H1 (cell line): ENCODE data around the gene DNAJB6. TPM values are rescaled to one million over a fixed set of nuclear protein-coding genes. Genes with fewer than 3 reads are reported as not detected.

Experiments used
- CTCF ChIA-PET: fragments of 300-600 bp; sonication (Branson Sonifier 250); formaldehyde crosslinking; loops from one replicate; lab custom pipeline; 2021; ENCODE audit not compliant: partially characterized antibody; lab: Charles Lee
- POLR2A ChIA-PET: fragments of 300-600 bp; sonication (Branson Sonifier 250); formaldehyde crosslinking; loops from one replicate; lab custom pipeline; 2021; ENCODE audit warnings: inconsistent platforms; ENCODE audit not compliant: partially characterized antibody; lab: Charles Lee
- DNase-seq, 2 experiments: peaks; one replicate each; pipeline versions ENCODE4 v3.0.0 to v3.0.0-alpha.2; 2010 to 2022; ENCODE audit warnings: low spot score in 2 of 2, low read depth in 1 of 2, mixed read lengths in 1 of 2
- FAIRE-seq: peaks from 2 replicates; lab custom pipeline; 2011; peaks lifted over from hg19 to GRCh38; lab: Jason Lieb, UNC
- H2AFZ ChIP-seq: 2 replicates; pipeline ENCODE4 v1.8.1; 2012; ENCODE audit warnings: low read length, inconsistent platforms
- H2AK5ac ChIP-seq: 2 replicates; pipeline ENCODE4 v1.6.1; 2013; ENCODE audit warnings: low read depth, low read length
- H2BK120ac ChIP-seq: replicated peaks from 2 replicates; pipeline ENCODE3; 2013; ENCODE audit warnings: low read depth, low read length, inconsistent platforms
- H2BK12ac ChIP-seq: 2 replicates; pipeline ENCODE4 v1.6.1; 2013; ENCODE audit warnings: low read depth, low read length
- H2BK15ac ChIP-seq: 2 replicates; pipeline ENCODE4 v1.6.1; 2013; ENCODE audit warnings: low read length
- H2BK20ac ChIP-seq: 2 replicates; pipeline ENCODE4 v1.6.1; 2013; ENCODE audit warnings: low read length
- H2BK5ac ChIP-seq: 2 replicates; pipeline ENCODE4 v1.6.1; 2013; ENCODE audit warnings: low read depth, low read length
- H3K14ac ChIP-seq: 2 replicates; pipeline ENCODE4 v1.6.1; 2013; ENCODE audit warnings: inconsistent platforms; ENCODE audit not compliant: insufficient read length
- H3K18ac ChIP-seq: 2 replicates; pipeline ENCODE4 v1.6.1; 2013; ENCODE audit warnings: low read length; ENCODE audit errors: extremely low read depth
- H3K23ac ChIP-seq: 2 replicates; pipeline ENCODE4 v1.6.1; 2013; ENCODE audit warnings: inconsistent platforms; ENCODE audit not compliant: insufficient read length
- H3K23me2 ChIP-seq: 2 replicates; pipeline ENCODE4 v1.6.1; 2013; ENCODE audit warnings: low read depth, low read length
- H3K27ac ChIP-seq: 2 replicates; pipeline ENCODE4 v1.6.1; 2011; ENCODE audit warnings: low read depth, low read length, inconsistent platforms
- H3K27me3 ChIP-seq, 4 experiments: replicated peaks in 1 of 4; 1 replicate in 1 of 4; 2 replicates in 3 of 4; pipeline versions ENCODE4 v1.6.1 to v1.8.1; 2011 to 2013; ENCODE audit warnings: low read length in 3 of 4, mild to moderate bottlenecking in 3 of 4, inconsistent platforms in 2 of 4, mixed read lengths in 2 of 4, moderate library complexity in 1 of 4; ENCODE audit not compliant: control insufficient read depth in 3 of 4, insufficient read depth in 3 of 4; ENCODE audit errors: extremely low read depth in 1 of 4
- H3K36me3 ChIP-seq, 4 experiments: 2 replicates each; pipeline versions ENCODE4 v1.6.1 to v1.8.1; 2011 to 2013; ENCODE audit warnings: mild to moderate bottlenecking in 4 of 4, low read length in 3 of 4, moderate library complexity in 2 of 4, control low read depth in 1 of 4, inconsistent platforms in 1 of 4; ENCODE audit not compliant: insufficient read depth in 4 of 4, control insufficient read depth in 2 of 4
- H3K4ac ChIP-seq: replicated peaks from 2 replicates; pipeline ENCODE3; 2013; ENCODE audit warnings: low read length, low read depth, mixed read lengths, inconsistent platforms; ENCODE audit not compliant: insufficient read length
- H3K4me1 ChIP-seq, 4 experiments: replicated peaks in 1 of 4; 1 replicate in 1 of 4; 2 replicates in 3 of 4; pipeline versions ENCODE4 v1.6.1 to v1.8.1; 2011 to 2013; ENCODE audit warnings: low read length in 3 of 4, inconsistent platforms in 2 of 4, mixed read lengths in 1 of 4; ENCODE audit not compliant: insufficient read depth in 4 of 4, control insufficient read depth in 3 of 4
- H3K4me2 ChIP-seq, 2 experiments: 2 replicates each; pipeline versions ENCODE4 v1.6.1 to v1.8.1; 2011 to 2013; ENCODE audit warnings: low read depth in 2 of 2, low read length in 2 of 2, control low read depth in 1 of 2, inconsistent platforms in 1 of 2, mild to moderate bottlenecking in 1 of 2; ENCODE audit not compliant: insufficient read depth in 1 of 2
- H3K4me3 ChIP-seq, 4 experiments: fragments of 200-600, 300-600 bp in 1 of 4; sonication (generic), shearing (Covaris generic), sonication (Bioruptor Twin) in 1 of 4; 2 replicates each; pipeline versions ENCODE4 v1.5.1 to v1.8.1; 2011 to 2016; ENCODE audit warnings: low read length in 4 of 4, low read depth in 3 of 4, control low read depth in 2 of 4, inconsistent platforms in 2 of 4, mild to moderate bottlenecking in 2 of 4, mixed read lengths in 1 of 4, moderate library complexity in 1 of 4; ENCODE audit not compliant: insufficient read depth in 2 of 4; ENCODE audit errors: extremely low read depth in 1 of 4
- H3K56ac ChIP-seq: replicated peaks from 2 replicates; pipeline ENCODE3; 2013; ENCODE audit warnings: low read depth, mild to moderate bottlenecking, mixed read lengths, low read length, inconsistent platforms; ENCODE audit not compliant: insufficient read length
- H3K79me1 ChIP-seq: 2 replicates; pipeline ENCODE4 v1.6.1; 2013; ENCODE audit warnings: low read depth, low read length, control low read depth
- H3K79me2 ChIP-seq, 2 experiments: 2 replicates each; pipeline versions ENCODE4 v1.6.1 to v1.8.1; 2012 to 2013; ENCODE audit warnings: low read length in 2 of 2, mild to moderate bottlenecking in 2 of 2, inconsistent platforms in 1 of 2; ENCODE audit not compliant: insufficient read depth in 2 of 2, control insufficient read depth in 1 of 2
- H3K9ac ChIP-seq, 4 experiments: replicated peaks in 1 of 4; 1 replicate in 1 of 4; 2 replicates in 3 of 4; pipeline versions ENCODE4 v1.6.1 to v1.8.1; 2011 to 2013; ENCODE audit warnings: low read depth in 3 of 4, low read length in 3 of 4, control low read depth in 2 of 4, mild to moderate bottlenecking in 2 of 4, moderate library complexity in 2 of 4, inconsistent platforms in 1 of 4; ENCODE audit errors: extremely low read depth in 1 of 4
- H3K9me3 ChIP-seq, 2 experiments: 2 replicates each; pipeline versions ENCODE4 v1.6.1 to v1.8.1; 2012 to 2013; ENCODE audit warnings: mild to moderate bottlenecking in 2 of 2, moderate library complexity in 2 of 2, control low read depth in 1 of 2, inconsistent platforms in 1 of 2, low read depth in 1 of 2, low read length in 1 of 2, mixed read lengths in 1 of 2; ENCODE audit not compliant: insufficient read depth in 2 of 2
- H4K20me1 ChIP-seq, 2 experiments: replicated peaks in 1 of 2; 2 replicates each; pipeline versions ENCODE3 to v1.8.1; 2011 to 2013; ENCODE audit warnings: inconsistent platforms in 2 of 2, low read length in 2 of 2, mild to moderate bottlenecking in 1 of 2; ENCODE audit not compliant: insufficient read depth in 2 of 2, control insufficient read depth in 1 of 2
- H4K5ac ChIP-seq: 2 replicates; pipeline ENCODE4 v1.6.1; 2013; ENCODE audit warnings: low read length, low read depth, mixed read lengths, inconsistent platforms; ENCODE audit not compliant: insufficient read length
- H4K8ac ChIP-seq: 2 replicates; pipeline ENCODE4 v1.8.0; 2013; ENCODE audit warnings: mild to moderate bottlenecking, moderate library complexity, low read length, inconsistent platforms; ENCODE audit not compliant: insufficient read depth; ENCODE audit errors: extremely low read depth
- H4K91ac ChIP-seq: replicated peaks from 2 replicates; pipeline ENCODE3; 2013; ENCODE audit warnings: low read length, mixed read lengths, inconsistent platforms; ENCODE audit not compliant: insufficient read length
- ASH2L ChIP-seq: fragments of 200-600, 300-600 bp; sonication (generic); IDR thresholded peaks from one replicate; pipeline ENCODE4 v1.7.1; 2017; ENCODE audit warnings: low read length
- BRCA1 ChIP-seq: IDR thresholded peaks from 2 replicates; pipeline ENCODE4 v1.6.1; 2012; ENCODE audit warnings: low read depth, low read length, improper control_type of control experiment
- CHD1 ChIP-seq: IDR thresholded peaks from 2 replicates; pipeline ENCODE4 v1.6.1; 2012; ENCODE audit warnings: low read depth, low read length, improper control_type of control experiment
- CREB1 ChIP-seq: IDR thresholded peaks from 2 replicates; pipeline ENCODE4 v1.6.1; 2012; ENCODE audit warnings: inconsistent platforms
- CTBP2 ChIP-seq: IDR thresholded peaks from 2 replicates; pipeline ENCODE4 v1.7.0; 2011; ENCODE audit warnings: borderline replicate concordance, mild to moderate bottlenecking, moderate library complexity, mixed read lengths, low read length; ENCODE audit not compliant: insufficient read depth, insufficient read length
- JUN ChIP-seq: IDR thresholded peaks from 2 replicates; pipeline ENCODE4 v1.6.1; 2011; ENCODE audit warnings: low read depth, mild to moderate bottlenecking, improper control_type of control experiment, low read length
- KDM5A ChIP-seq: fragments of 200-600 bp; IDR thresholded peaks from 2 replicates; pipeline ENCODE4 v1.7.1; 2012; ENCODE audit warnings: mild to moderate bottlenecking, low read length, inconsistent platforms, mixed read lengths
- MAFK ChIP-seq: IDR thresholded peaks from 2 replicates; pipeline ENCODE4 v1.6.1; 2012; ENCODE audit warnings: low read depth, mild to moderate bottlenecking, improper control_type of control experiment, low read length
- RFX5 ChIP-seq: IDR thresholded peaks from 2 replicates; pipeline ENCODE4 v1.6.1; 2011; ENCODE audit warnings: low read depth, low read length, improper control_type of control experiment, borderline replicate concordance
- SP1 ChIP-seq: IDR thresholded peaks from 2 replicates; pipeline ENCODE4 v1.6.1; 2011; ENCODE audit warnings: low read depth, low read length
- SP2 ChIP-seq: IDR thresholded peaks from 2 replicates; pipeline ENCODE4 v1.6.1; 2012; ENCODE audit warnings: mild to moderate bottlenecking, low read length, inconsistent platforms
- SRF ChIP-seq: IDR thresholded peaks from 2 replicates; pipeline ENCODE4 v1.6.1; 2011; ENCODE audit warnings: mild to moderate bottlenecking, low read depth, low read length, moderate library complexity
- SUZ12 ChIP-seq: fragments of 200-600 bp; sonication (generic); IDR thresholded peaks from 2 replicates; pipeline ENCODE4 v1.6.1; 2012; ENCODE audit warnings: mild to moderate bottlenecking, inconsistent platforms, low read length, moderate library complexity, mixed read lengths
- TEAD4 ChIP-seq: IDR thresholded peaks from 2 replicates; pipeline ENCODE4 v1.6.1; 2012; ENCODE audit warnings: low read depth, low read length, inconsistent platforms, mixed read lengths
- YY1 ChIP-seq: IDR thresholded peaks from 2 replicates; pipeline ENCODE4 v1.6.1; 2011; ENCODE audit warnings: low read depth, mild to moderate bottlenecking, low read length
- WGBS, 2 experiments: shearing (Covaris generic) in 1 of 2; methylation state at CpG; one replicate each; pipeline versions ENCODE4 v1.1.6 to v1.1.7; 2013 to 2015; ENCODE audit warnings: low lambda C conversion rate in 2 of 2, mixed read lengths in 2 of 2, inconsistent platforms in 1 of 2, low coverage in 1 of 2, missing lambda C conversion rate in 1 of 2; ENCODE audit not compliant: insufficient replicate concordance in 2 of 2, insufficient coverage in 1 of 2, insufficient read length in 1 of 2; ENCODE audit errors: extremely low coverage in 1 of 2, missing lambda C conversion rate in 1 of 2; 5-methylcytosine and 5-hydroxymethylcytosine counted together
- polyA plus RNA-seq, 7 experiments: library from polyadenylated mRNA; depleted of rRNA in 3 of 7; stranded (reverse) in 5 of 7; unstranded in 2 of 7; fragments of >200 nt in 5 of 7; fragments of 200-250 nt in 2 of 7; gene quantifications; 1 replicate in 5 of 7; 2 replicates in 1 of 7; 4 replicates in 1 of 7; pipeline versions ENCODE4 v1.2.1 to v1.2.3, GENCODE V29; 2011 to 2013; ENCODE audit warnings: missing spikeins in 2 of 7, mixed read lengths in 2 of 7
- total RNA-seq: library from RNA; stranded (reverse); fragmentation: NEBNext Ultra II Directional; extraction: Animal tissue kit (Norgen Biotek cat#: 25700); gene quantifications from 2 replicates; pipeline ENCODE4 v1.2.1, GENCODE V29; 2021

The DNAJB6 gene
- total and polyA plus RNA-seq, 2 of the 8 experiments (the other 6 are each of a cell fraction or from before 2014, with no cell fraction given), result 166 to 295 TPM

GRCh38 chr7:157293413-157293788 lies 43.4 kb upstream of the DNAJB6 start:
- Histone ChIP-seq H3K56ac (no peak overlapping the region), H3K79me1 (no peaks in the 10 kb centered on the region), H3K18ac (no peak overlapping the region), H4K91ac (peak overlapping the region; percentile 81), H2AFZ (no peak overlapping the region), H4K5ac (no peak overlapping the region), H2BK5ac (peak overlapping the region; percentile 81; the same call in 1 of the 2 replicates), H3K4ac (peak overlapping the region; percentile 8), H3K14ac (no peak overlapping the region), H3K4me3 (no peak overlapping the region), H3K9me3 (peaks cover 8 to 13% of the 10 kb centered on the region in 2 experiments; a peak in 3 of 4 replicates), H3K79me2 (no peaks in the 10 kb centered on the region), H3K23me2 (peaks cover 4% of the 10 kb centered on the region; the same call in 1 of the 2 replicates), H2BK15ac (0 out of 2 replicates have a peak overlapping the region, but pooled peaks have one; percentile 88), H3K23ac (no peak overlapping the region), H2BK20ac (peak overlapping the region; percentile 55; the same call in 1 of the 2 replicates), H3K4me2 (no peak overlapping the region), H3K9ac (no peak overlapping the region), H3K36me3 (no peaks in the 10 kb centered on the region), H4K8ac (peak overlapping the region; percentile 81; the same call in 1 of the 2 replicates), H2BK120ac (no peak overlapping the region), H3K27me3 (no peaks in the 10 kb centered on the region), H2AK5ac (0 out of 2 replicates have a peak overlapping the region, but pooled peaks have one; percentile 82), H3K4me1 (peaks cover 0 to 9% (median 2%) of the 10 kb centered on the region in 4 experiments; a peak in 3 of 7 replicates), H2BK12ac (peak overlapping the region; percentile 99; the same call in 1 of the 2 replicates), H4K20me1 (peaks cover 0 to 2% of the 10 kb centered on the region in 2 experiments), H3K27ac (no peak overlapping the region)
- POLR2A ChIA-PET, result interaction anchor here (0.7 to 1.2 kb wide), 3 partner anchors 8 to 45 kb away, joined by 3 to 5 read pairs (median 5); no protein-coding TSS in a partner anchor
- no peak for FAIRE-seq
- CTCF ChIA-PET, result interaction anchor here (0.6 to 2.4 kb wide), 7 partner anchors 9 to 439 kb away, joined by 3 to 7 read pairs (median 5); no protein-coding TSS in a partner anchor
- WGBS, 2 experiments, result 82% methylated on average over 13 of the region's 13 CpGs; no CpG with 5 or more reads in 1 of the 2 experiments
- DNase-seq, result no peak
- TF ChIP-seq YY1 (no peak), MAFK (no peak), SRF (no peak), CTBP2 (no peak), JUN (no peak), SP2 (no peak), ASH2L (no peak), SP1 (no peak), TEAD4 (no peak), SUZ12 (no peak), BRCA1 (no peak), KDM5A (no peak), RFX5 (no peak), CHD1 (no peak), CREB1 (no peak)
